ENCODE data around the gene CCDC141.

GRCh38 chr2:178910005-178910404, 139.9 kb downstream of the CCDC141 start:
- TF ChIP-seq CTCF (IDR thresholded peaks at IDR 0.05) = no peak
- TF ChIP-seq ZFX (IDR thresholded peaks at IDR 0.05; ENCODE audit: borderline replicate concordance) = no peak
